ENCODE data around the gene POLR1A. TPM values are rescaled to one million over a fixed set of nuclear protein-coding genes. Genes with fewer than 3 reads are reported as not detected.

POLR1A gene
- total RNA-seq, 1 experiment from 2014 or later: 62.7 TPM

- H4K20me1 ChIP-seq (ENCODE audit: control insufficient read depth, insufficient read depth, insufficient read length): no peaks in the 10 kb centered on the region
- H2BK120ac ChIP-seq (ENCODE audit: low read depth, low read length, poor library complexity, severe bottlenecking): no peak overlapping the region
- H3K79me2 ChIP-seq (ENCODE audit: insufficient read depth, low read length): no peaks in the 10 kb centered on the region
- H3K9me3 ChIP-seq (ENCODE audit: control insufficient read depth, low read depth, low read length): no peaks in the 10 kb centered on the region
- no peak overlapping the region for H3T11ph ChIP-seq (ENCODE audit: low read length)
- no peaks in the 10 kb centered on the region for H3K23me2 ChIP-seq (ENCODE audit: insufficient read length, low read depth, low read length, poor library complexity, severe bottlenecking)
- no peaks in the 10 kb centered on the region for H3K79me1 ChIP-seq (ENCODE audit: insufficient read depth, low read depth, low read length, poor library complexity, severe bottlenecking)
- no peak overlapping the region for H3K4me2 ChIP-seq (ENCODE audit: insufficient read depth, insufficient read length, low read length)
- H3K9me3 Mint-ChIP-seq: no peaks in the 10 kb centered on the region; a peak in 1 of 5 replicates
- H2AK5ac ChIP-seq (ENCODE audit: insufficient read length, low read length): no peak overlapping the region
- H3K27ac Mint-ChIP-seq: peak overlapping the region in 1 of 3 experiments; percentile 34; a peak in 1 of 7 replicates
- H2AFZ ChIP-seq (ENCODE audit: low read length): no peak overlapping the region
- no peaks in the 10 kb centered on the region for H3K27me3 ChIP-seq (ENCODE audit: insufficient read depth, low read length)
- no peak overlapping the region for H3K4me3 Mint-ChIP-seq
- H2BK20ac ChIP-seq (ENCODE audit: low read depth, low read length, poor library complexity, severe bottlenecking): no peak overlapping the region
- H3K56ac ChIP-seq (ENCODE audit: insufficient read length, low read depth, low read length): no peak overlapping the region
- H3K4me1 Mint-ChIP-seq: no peaks in the 10 kb centered on the region
- WGBS (ENCODE audit: extremely low coverage, insufficient read length, low lambda C conversion rate): no CpG with 5 or more reads among the region's 10 CpGs
- no peak overlapping the region for H4K8ac ChIP-seq (replicated peaks; ENCODE audit: insufficient read length, low read depth, low read length)
- H4K91ac ChIP-seq (ENCODE audit: insufficient read length, low read depth, low read length): no peak overlapping the region
- H3K4ac ChIP-seq (ENCODE audit: low read depth, low read length): no peak overlapping the region
- no peaks in the 10 kb centered on the region for H3K4me1 ChIP-seq (ENCODE audit: insufficient read depth, low read length)
- H2BK12ac ChIP-seq (ENCODE audit: insufficient read length, low read depth, low read length): no peak overlapping the region
- no peak overlapping the region for H2BK5ac ChIP-seq (ENCODE audit: insufficient read length, low read length)
- H3K18ac ChIP-seq (ENCODE audit: insufficient read length, low read depth, low read length): no peak overlapping the region
- no peak for TF ChIP-seq CTCF (conservative IDR thresholded peaks at IDR 0.05)
- H3K27me3 Mint-ChIP-seq (ENCODE audit: low read depth): no peaks in the 10 kb centered on the region
- H4K5ac ChIP-seq (ENCODE audit: insufficient read length, low read depth, low read length): no peak overlapping the region
- H2BK15ac ChIP-seq (ENCODE audit: low read depth, low read length): no peak overlapping the region
- H3K27ac ChIP-seq (ENCODE audit: insufficient read length, low read depth, low read length): no peak overlapping the region
- DNase-seq: peak; percentile 3
- H3K9ac ChIP-seq (ENCODE audit: extremely low read depth, insufficient read length, low read length): no peak overlapping the region
- H3K36me3 Mint-ChIP-seq (ENCODE audit: insufficient read depth in 1 of 3, low read depth in 3 of 3): peaks cover 25 to 82% (median 44%) of the 10 kb centered on the region in 3 experiments; a peak in 6 of 7 replicates
- no peak overlapping the region for H3K14ac ChIP-seq (ENCODE audit: insufficient read depth, low read length)
- no peak overlapping the region for H3K23ac ChIP-seq (ENCODE audit: insufficient read length, low read depth, low read length)
Measured at GRCh38 chr2:86054535-86055082, 51.1 kb downstream of the POLR1A start.
